Stimulated activated CD8-positive, alpha-beta memory T cell treated with anti-CD3 and anti-CD28 coated beads, Interleukin-7, amount 100 ng/mL, for 48 hours (primary cell): ENCODE data around the gene SYNGR1.
"Not testable (repeated sequence)": the region's sequence is repeated elsewhere in the genome, so short reads cannot be mapped to it uniquely, and the experiment has no call there.

Source experiments
- DNase-seq, 2 donors: peaks; one replicate each; pipeline ENCODE4 v3.0.0-alpha.2; 2020; ENCODE audit warnings: low read depth in 1 of 2; ENCODE audit errors: extremely low read depth in 1 of 2

SYNGR1 gene

GRCh38 chr22:39316440-39317083 is 33.2 kb upstream of the SYNGR1 start:
- DNase-seq = peak; percentile 51 to 68

GRCh38 chr22:39317084-39317774 is 32.6 kb upstream of the SYNGR1 start:
- DNase-seq = no peak

GRCh38 chr22:39317775-39318506 is 31.9 kb upstream of the SYNGR1 start:
- no peak for DNase-seq

- no peak for DNase-seq
Measured at GRCh38 chr22:39318507-39319283, 31.1 kb upstream of the SYNGR1 start.

GRCh38 chr22:39319284-39320022 is 30.3 kb upstream of the SYNGR1 start, which contains the start of gene RPL3:
RPL3 (minus strand) TSS chr22:39319623; CDS start chr22:39319597, 26 bp downstream.
- DNase-seq = peak; percentile 87 to 90

GRCh38 chr22:39320616-39321029 is 29.2 kb upstream of the SYNGR1 start:
- DNase-seq = not testable (repeated sequence)

GRCh38 chr22:39325392-39325932 is 24.3 kb upstream of the SYNGR1 start:
- DNase-seq = no peak

- no peak for DNase-seq
Measured at GRCh38 chr22:39327995-39328754, 21.6 kb upstream of the SYNGR1 start.

- DNase-seq = not testable (repeated sequence)
Measured at GRCh38 chr22:39330553-39330952, 19.2 kb upstream of the SYNGR1 start.

- no peak for DNase-seq
Measured at GRCh38 chr22:39332441-39333064, 17.2 kb upstream of the SYNGR1 start.

GRCh38 chr22:39336411-39336810 is 13.4 kb upstream of the SYNGR1 start:
- DNase-seq = no peak

GRCh38 chr22:39339775-39340174 is 10.0 kb upstream of the SYNGR1 start:
- DNase-seq = not testable (repeated sequence)

- no peak for DNase-seq
Measured at GRCh38 chr22:39341179-39341578, 8.6 kb upstream of the SYNGR1 start.

- peak in 1 of 2 donors; percentile 25 for DNase-seq
Measured at GRCh38 chr22:39343259-39344045, 6.3 kb upstream of the SYNGR1 start.

- no peak for DNase-seq
Measured at GRCh38 chr22:39344046-39344390, 5.8 kb upstream of the SYNGR1 start.

GRCh38 chr22:39345231-39345630 is 4.6 kb upstream of the SYNGR1 start:
- DNase-seq = no peak

GRCh38 chr22:39348909-39349505 is 784 bp upstream of the SYNGR1 start:
- DNase-seq = no peak

- DNase-seq = no peak
Measured at GRCh38 chr22:39349506-39349966, 255 bp upstream of the SYNGR1 start.
